GM10248 (cell line): Measurements from ENCODE around the gene PRKG1.
"Not testable (repeated sequence)": the region's sequence is repeated elsewhere in the genome, so short reads cannot be mapped to it uniquely, and the experiment has no call there.

Source experiments
- CTCF ChIA-PET: fragments of 300-600 bp; sonication (Branson Sonifier 250); formaldehyde crosslinking; extraction: SDS; loops from one replicate; lab custom pipeline; 2021; ENCODE audit warnings: antibody characterized with exemption; lab: Yijun Ruan, JAX
- POLR2A ChIA-PET: fragments of 350-650 bp; sonication (Branson Sonifier 250); formaldehyde crosslinking; extraction: SDS; loops from one replicate; lab custom pipeline; 2020; ENCODE audit warnings: antibody characterized with exemption; lab: Yijun Ruan, JAX
- DNase-seq: peaks from one replicate; pipeline ENCODE4 v3.0.0; 2012; ENCODE audit errors: extremely low spot score
- TF ChIP-seq, protein P1 (sequence below): IDR thresholded peaks from 2 replicates; pipeline ENCODE4 v1.5.1; 2012; ENCODE audit warnings: mild to moderate bottlenecking, low read depth; ENCODE audit errors: extremely low read depth, missing control alignments, control extremely low read depth

The PRKG1 gene

GRCh38 chr10:51758366-51758765, 684.1 kb downstream of the PRKG1 start:
- ChIA-PET POLR2A (no interaction called here), CTCF (no interaction called here)
- DNase-seq: no peak
- TF ChIP-seq, protein P1, sequence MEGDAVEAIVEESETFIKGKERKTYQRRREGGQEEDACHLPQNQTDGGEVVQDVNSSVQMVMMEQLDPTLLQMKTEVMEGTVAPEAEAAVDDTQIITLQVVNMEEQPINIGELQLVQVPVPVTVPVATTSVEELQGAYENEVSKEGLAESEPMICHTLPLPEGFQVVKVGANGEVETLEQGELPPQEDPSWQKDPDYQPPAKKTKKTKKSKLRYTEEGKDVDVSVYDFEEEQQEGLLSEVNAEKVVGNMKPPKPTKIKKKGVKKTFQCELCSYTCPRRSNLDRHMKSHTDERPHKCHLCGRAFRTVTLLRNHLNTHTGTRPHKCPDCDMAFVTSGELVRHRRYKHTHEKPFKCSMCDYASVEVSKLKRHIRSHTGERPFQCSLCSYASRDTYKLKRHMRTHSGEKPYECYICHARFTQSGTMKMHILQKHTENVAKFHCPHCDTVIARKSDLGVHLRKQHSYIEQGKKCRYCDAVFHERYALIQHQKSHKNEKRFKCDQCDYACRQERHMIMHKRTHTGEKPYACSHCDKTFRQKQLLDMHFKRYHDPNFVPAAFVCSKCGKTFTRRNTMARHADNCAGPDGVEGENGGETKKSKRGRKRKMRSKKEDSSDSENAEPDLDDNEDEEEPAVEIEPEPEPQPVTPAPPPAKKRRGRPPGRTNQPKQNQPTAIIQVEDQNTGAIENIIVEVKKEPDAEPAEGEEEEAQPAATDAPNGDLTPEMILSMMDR: no peak

DNA sequence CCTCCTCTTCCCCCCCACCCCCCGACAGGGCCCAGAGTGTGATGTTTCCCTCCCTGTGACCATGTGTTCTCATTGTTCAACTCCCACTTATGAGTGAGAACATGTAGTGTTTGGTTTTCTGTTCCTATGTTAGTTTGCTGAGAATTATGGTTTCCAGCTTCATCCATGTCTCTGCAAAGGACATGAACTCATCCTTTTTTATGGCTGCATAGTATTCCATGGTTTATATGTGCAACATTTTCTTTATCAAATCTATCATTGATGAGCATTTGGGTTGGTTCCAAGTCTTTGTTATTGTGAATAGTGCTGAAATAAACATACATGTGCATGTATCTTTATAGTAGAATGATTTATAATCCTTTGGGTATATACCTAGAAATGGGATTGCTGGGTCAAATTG, 684.6 kb downstream of the PRKG1 start:
- CTCF ChIA-PET, DNase-seq: not testable (repeated sequence)

GRCh38 chr10:51759896-51760534, 685.7 kb downstream of the PRKG1 start:
- no peak for DNase-seq
- ChIA-PET POLR2A (no interaction called here), CTCF (no interaction called here)
- TF ChIP-seq, protein P1: no peak

More for the DNA sequence above, 684.6 kb downstream of the PRKG1 start:
- POLR2A ChIA-PET: not testable (repeated sequence)

GRCh38 chr10:51760864-51761640, 686.8 kb downstream of the PRKG1 start:
- TF ChIP-seq, protein P1: no peak
- ChIA-PET CTCF (interaction anchor here (1.2 kb wide), 1 partner anchor 14 kb away, joined by 3 read pairs; no protein-coding TSS in a partner anchor), POLR2A (no interaction called here)
- DNase-seq: no peak

- DNase-seq: no peak
- TF ChIP-seq, protein P1: no peak
- CTCF ChIA-PET: interaction anchor here (1.0 to 2.5 kb wide), 3 partner anchors 9 to 13 kb away, joined by 3 to 12 read pairs (median 3); no protein-coding TSS in a partner anchor
- POLR2A ChIA-PET: no interaction called here
These were observed 689.5 kb downstream of the PRKG1 start for GRCh38 chr10:51763746-51764145.

DNA sequence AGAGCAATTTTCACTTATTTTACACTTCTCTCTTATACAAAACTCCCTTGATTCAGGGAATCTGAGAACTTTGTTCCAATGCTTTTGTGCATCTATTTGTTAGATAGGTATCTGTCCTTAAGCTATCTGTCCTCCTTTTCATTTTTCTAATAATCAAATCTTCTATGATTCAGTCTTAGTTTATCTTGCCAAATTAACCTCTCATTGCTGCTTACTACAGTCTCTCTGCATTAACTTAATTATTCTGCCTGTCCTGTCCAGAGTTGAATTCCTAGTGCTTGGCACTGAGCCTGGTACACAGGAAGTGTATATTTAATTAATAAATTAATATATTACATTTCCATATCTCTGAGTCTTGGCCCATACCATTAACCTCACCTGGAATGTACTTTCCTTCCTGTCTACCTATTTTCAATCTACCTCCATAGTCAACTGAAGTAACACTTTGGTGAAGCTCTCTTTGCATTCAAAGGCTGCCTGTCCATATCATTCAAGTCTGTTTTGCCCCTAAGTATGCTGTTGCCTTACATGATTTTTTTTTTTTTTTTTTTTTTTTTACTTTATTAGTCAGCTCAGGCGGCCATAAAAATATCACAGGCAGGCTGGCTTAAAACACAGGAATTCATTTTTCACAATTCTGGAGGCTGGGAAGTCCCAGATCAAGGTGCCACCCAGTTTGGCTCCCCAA, 691.1 kb downstream of the PRKG1 start:
- TF ChIP-seq, protein P1: no peak
- DNase-seq: no peak
- ChIA-PET POLR2A (no interaction called here), CTCF (interaction anchor here (1.0 kb wide), 1 partner anchor 8 kb away, joined by 3 read pairs; no protein-coding TSS in a partner anchor)
